Left ventricle myocardium superior (tissue), 1 donor: ENCODE results near the gene ZBED2. TPM values are rescaled to one million over a fixed set of nuclear protein-coding genes. Genes with fewer than 3 reads are reported as not detected.

ENCODE experiments used
- ATAC-seq: fragments of 200-7000 bp; cut with Tn5 transposase; one replicate; pipeline ENCODE4 v1.9.1; 2020; ENCODE audit warnings: mild to moderate bottlenecking, moderate library complexity
- DNase-seq: peaks from one replicate; pipeline ENCODE4 v3.0.0-alpha.2; 2020
- intact Hi-C: fragments of 100-400 bp; cut with micrococcal nuclease; formaldehyde crosslinking; loops from one replicate; pipeline ENCODE4 v1.11.0; 2022
- total RNA-seq: library from RNA; stranded (reverse); fragmentation: NEBNext Ultra II Directional; extraction: Animal tissue kit (Norgen Biotek cat#: 25700); gene quantifications from one replicate; pipeline ENCODE4 v1.2.1, GENCODE V29; 2021
- donor health status: DM: no; HTN: yes; CAD: no; lungs with severe emphysema.

Gene ZBED2
- total RNA-seq, 1 donor from 2014 or later = not detected

GRCh38 chr3:111605493-111605892 is 10.3 kb upstream of the ZBED2 start:
- ATAC-seq (no peak), DNase-seq (no peak)
- intact Hi-C loops = no loop called here

GRCh38 chr3:111605018-111605417 is 9.9 kb upstream of the ZBED2 start:
- ATAC-seq (no peak), DNase-seq (no peak)
- intact Hi-C loops = no loop called here

- intact Hi-C loops = no loop called here
- ATAC-seq (no peak), DNase-seq (no peak)
These were observed 9.0 kb upstream of the ZBED2 start for GRCh38 chr3:111604119-111604518.

GRCh38 chr3:111603679-111604078 is 8.5 kb upstream of the ZBED2 start:
- intact Hi-C loops = no loop called here
- ATAC-seq = no peak
- DNase-seq = no peak

GRCh38 chr3:111601810-111602209 is 6.7 kb upstream of the ZBED2 start:
- intact Hi-C loops = no loop called here
- ATAC-seq (no peak), DNase-seq (no peak)

GRCh38 chr3:111598552-111598951 is 3.4 kb upstream of the ZBED2 start:
- DNase-seq = no peak
- no peak for ATAC-seq
- intact Hi-C loops = no loop called here

- intact Hi-C loops = no loop called here
- DNase-seq (no peak), ATAC-seq (no peak)
These were observed 3.0 kb upstream of the ZBED2 start for GRCh38 chr3:111598139-111598538.

- ATAC-seq (no peak), DNase-seq (no peak)
- intact Hi-C loops = no loop called here
These were observed 1.2 kb upstream of the ZBED2 start for GRCh38 chr3:111596328-111596727.

GRCh38 chr3:111594781-111595180 is 365 bp downstream of the ZBED2 start:
- intact Hi-C loops = no loop called here
- ATAC-seq (no peak), DNase-seq (no peak)

- DNase-seq = no peak
- intact Hi-C loops = no loop called here
- no peak for ATAC-seq
These were observed 941 bp downstream of the ZBED2 start for GRCh38 chr3:111594205-111594604.

- DNase-seq (no peak), ATAC-seq (no peak)
- intact Hi-C loops = no loop called here
These were observed 1.5 kb downstream of the ZBED2 start for GRCh38 chr3:111593666-111594065.

GRCh38 chr3:111592936-111593335 is 2.2 kb downstream of the ZBED2 start:
- no peak for ATAC-seq
- intact Hi-C loops = no loop called here
- no peak for DNase-seq

- intact Hi-C loops = no loop called here
- ATAC-seq (no peak), DNase-seq (no peak)
These were observed 3.0 kb downstream of the ZBED2 start for GRCh38 chr3:111592143-111592542.

GRCh38 chr3:111591555-111591954 is 3.6 kb downstream of the ZBED2 start:
- ATAC-seq (no peak), DNase-seq (no peak)
- intact Hi-C loops = no loop called here

- no peak for DNase-seq
- ATAC-seq = no peak
- intact Hi-C loops = no loop called here
These were observed 5.0 kb downstream of the ZBED2 start for GRCh38 chr3:111590143-111590491.

- intact Hi-C loops = no loop called here
- DNase-seq (no peak), ATAC-seq (no peak)
These were observed 5.6 kb downstream of the ZBED2 start for GRCh38 chr3:111589303-111590142.

- intact Hi-C loops = no loop called here
- DNase-seq (no peak), ATAC-seq (no peak)
These were observed 6.6 kb downstream of the ZBED2 start for GRCh38 chr3:111588527-111588926.

- DNase-seq (no peak), ATAC-seq (no peak)
- intact Hi-C loops = no loop called here
These were observed 9.9 kb downstream of the ZBED2 start for GRCh38 chr3:111585217-111585616.

GRCh38 chr3:111584744-111585143 is 10.4 kb downstream of the ZBED2 start:
- DNase-seq (no peak), ATAC-seq (no peak)
- intact Hi-C loops = no loop called here

- intact Hi-C loops = no loop called here
- DNase-seq (no peak), ATAC-seq (no peak)
These were observed 13.0 kb downstream of the ZBED2 start for GRCh38 chr3:111582120-111582474.

GRCh38 chr3:111581403-111582119 is 13.6 kb downstream of the ZBED2 start:
- DNase-seq (no peak), ATAC-seq (no peak)
- intact Hi-C loops = no loop called here
